HT1080 (cell line): ENCODE results near the gene MRPL28. TPM values are rescaled to one million over a fixed set of nuclear protein-coding genes. Genes with fewer than 3 reads are reported as not detected.
"Not testable (repeated sequence)": the region's sequence is repeated elsewhere in the genome, so short reads cannot be mapped to it uniquely, and the experiment has no call there.

ENCODE experiments used
- DNase-seq: peaks from one replicate; pipeline ENCODE4 v3.0.0-alpha.2; 2015; ENCODE audit warnings: low read depth
- total RNA-seq: library from RNA; depleted of rRNA; stranded (reverse); fragments of >200 nt; shearing (Covaris generic); gene quantifications from 2 replicates; pipeline ENCODE4 v1.2.3, GENCODE V29; 2014

The MRPL28 gene
- total RNA-seq, 1 experiment from 2014 or later = 206 TPM

DNA sequence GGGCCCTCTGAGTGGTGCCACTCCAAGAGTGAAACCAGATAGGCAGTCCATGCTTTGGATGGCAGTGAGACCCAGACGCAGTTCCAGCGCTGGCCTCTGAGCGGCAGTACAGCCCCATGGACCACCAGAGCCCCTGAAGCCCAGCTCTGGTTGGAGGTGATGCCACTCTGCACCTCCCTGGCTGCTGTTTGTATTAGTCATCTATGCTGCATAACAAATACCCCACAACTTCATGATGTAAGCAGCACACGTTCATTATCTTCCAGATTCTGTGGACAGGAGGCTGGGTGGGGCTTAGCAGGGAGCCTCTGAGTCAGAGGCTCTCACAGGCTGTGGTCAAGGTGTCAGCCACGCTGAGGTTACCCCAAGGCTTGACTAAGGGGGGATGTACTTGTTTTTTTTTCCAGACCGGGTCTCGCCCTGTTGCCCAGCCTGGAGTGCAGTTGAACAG lies 21.6 kb upstream of the MRPL28 start:
- peak; percentile 95 for DNase-seq

DNA sequence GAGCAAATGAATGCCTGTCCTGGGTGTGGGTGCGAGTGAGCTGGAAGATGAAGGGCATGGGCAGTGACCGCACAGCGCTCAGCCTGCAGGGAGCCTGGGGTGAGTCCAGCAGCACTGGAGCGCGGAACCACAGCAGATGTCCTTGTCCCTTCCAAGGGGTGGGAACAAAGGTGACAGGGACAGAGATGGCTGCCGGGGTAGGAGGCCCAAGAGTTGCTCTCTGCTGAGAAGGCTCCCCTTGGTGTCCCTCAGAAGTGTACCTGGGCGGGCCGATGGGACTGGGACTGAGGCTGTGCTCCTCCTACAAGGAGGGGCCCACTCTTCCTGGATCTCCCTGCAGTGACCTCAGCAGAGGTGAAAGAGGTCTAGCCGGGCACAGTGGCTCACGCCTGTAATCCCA lies 19.0 kb upstream of the MRPL28 start:
- no peak for DNase-seq

DNA sequence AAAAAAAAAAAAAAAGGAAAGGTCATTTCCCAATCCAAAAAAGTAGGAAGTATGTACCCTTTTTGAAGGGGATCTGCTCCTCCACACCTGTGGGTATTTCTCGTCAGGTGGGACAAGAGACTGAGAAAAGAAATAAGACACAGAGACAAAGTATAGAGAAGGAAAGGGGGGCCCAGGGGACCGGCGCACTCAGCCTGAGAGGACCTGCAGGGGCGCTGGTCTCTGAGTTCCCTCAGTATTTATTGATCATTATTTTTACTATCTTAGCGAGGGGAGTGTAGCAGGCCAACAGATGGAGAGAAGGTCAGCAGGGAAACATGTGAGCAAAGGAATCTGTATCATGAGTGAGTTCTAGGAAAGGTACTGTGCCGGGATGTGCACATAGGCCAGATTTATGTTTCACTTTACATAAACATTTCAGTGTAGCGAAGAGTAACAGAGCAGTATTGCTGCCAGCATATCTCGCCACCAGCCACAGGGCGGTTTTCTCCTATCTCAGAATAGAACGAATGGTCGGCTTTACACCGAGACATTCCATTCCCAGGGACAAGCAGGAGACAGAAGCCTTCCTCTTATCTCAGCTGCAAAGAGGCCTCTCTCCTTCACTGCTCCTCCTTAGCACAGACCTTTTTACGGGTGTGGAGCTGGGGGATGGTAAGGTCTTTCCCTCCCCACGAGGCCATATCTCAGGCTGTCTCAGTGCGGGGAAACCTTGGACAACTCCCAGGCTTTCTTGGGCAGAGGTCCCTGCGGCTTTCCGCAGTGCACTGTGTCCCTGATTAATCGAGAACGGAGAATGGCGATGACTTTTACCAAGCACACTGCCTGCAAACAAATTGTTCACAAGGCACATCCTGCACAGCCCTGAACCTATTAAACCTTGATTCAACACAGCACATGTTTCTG lies 17.7 kb upstream of the MRPL28 start:
- not testable (repeated sequence) for DNase-seq

DNA sequence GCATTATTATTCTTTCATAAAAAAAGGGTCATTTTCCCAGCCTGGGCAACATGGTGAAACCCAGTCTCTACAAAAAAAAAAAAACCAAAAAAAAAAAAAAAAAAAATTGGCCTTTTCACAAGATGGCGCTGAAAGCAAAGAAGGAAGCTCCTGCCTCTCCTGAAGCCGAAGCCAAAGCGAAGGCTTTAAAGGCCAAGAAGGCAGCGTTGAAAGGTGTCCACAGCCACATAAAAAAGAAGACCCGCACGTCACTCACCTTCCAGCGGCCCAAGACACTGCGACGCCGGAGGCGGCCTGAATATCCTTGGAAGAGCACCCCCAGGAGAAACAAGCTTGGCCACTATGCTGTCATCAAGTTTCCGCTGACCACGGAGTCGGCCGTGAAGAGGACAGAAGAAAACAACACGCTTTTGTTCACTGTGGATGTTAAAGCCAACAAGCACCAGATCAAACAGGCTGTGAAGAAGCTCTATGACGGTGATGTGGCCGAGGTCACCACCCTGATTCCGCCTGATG lies 16.4 kb upstream of the MRPL28 start:
- no peak for DNase-seq

DNA sequence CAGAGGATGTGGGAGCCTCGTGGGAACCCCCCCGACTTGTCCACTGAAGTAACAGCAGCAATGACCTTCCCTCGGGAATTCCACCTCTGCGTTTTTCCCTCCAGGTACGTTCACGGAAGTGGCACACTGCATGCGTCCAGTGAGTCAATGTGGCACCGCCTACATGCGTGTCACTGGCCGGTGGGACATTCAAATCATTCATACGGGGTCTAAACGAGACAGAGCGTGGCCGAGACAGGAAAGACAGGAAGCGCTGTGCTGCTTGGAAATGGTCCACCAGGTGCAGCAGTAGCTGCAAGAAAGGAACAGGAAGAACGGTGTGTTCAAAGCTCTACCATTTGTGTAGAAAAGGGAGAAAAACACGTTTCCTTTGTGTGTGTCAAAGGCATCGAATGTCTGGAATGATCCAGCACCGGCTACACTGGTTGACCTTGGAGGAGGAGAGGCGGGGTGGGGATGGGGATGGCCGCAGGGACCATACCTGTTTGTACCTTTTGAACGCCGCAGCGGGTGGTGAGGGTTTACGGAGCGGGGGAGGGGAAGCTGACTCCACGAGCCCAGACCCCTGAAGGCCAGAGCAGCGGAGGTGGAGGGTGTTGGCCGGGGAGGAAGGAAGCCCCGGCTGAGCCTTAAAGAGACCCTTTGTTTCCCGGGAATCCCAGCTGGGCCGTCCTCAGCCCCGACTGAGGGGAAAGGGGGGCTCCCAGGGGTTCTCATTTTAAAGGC lies 13.2 kb upstream of the MRPL28 start:
- DNase-seq = no peak

DNA sequence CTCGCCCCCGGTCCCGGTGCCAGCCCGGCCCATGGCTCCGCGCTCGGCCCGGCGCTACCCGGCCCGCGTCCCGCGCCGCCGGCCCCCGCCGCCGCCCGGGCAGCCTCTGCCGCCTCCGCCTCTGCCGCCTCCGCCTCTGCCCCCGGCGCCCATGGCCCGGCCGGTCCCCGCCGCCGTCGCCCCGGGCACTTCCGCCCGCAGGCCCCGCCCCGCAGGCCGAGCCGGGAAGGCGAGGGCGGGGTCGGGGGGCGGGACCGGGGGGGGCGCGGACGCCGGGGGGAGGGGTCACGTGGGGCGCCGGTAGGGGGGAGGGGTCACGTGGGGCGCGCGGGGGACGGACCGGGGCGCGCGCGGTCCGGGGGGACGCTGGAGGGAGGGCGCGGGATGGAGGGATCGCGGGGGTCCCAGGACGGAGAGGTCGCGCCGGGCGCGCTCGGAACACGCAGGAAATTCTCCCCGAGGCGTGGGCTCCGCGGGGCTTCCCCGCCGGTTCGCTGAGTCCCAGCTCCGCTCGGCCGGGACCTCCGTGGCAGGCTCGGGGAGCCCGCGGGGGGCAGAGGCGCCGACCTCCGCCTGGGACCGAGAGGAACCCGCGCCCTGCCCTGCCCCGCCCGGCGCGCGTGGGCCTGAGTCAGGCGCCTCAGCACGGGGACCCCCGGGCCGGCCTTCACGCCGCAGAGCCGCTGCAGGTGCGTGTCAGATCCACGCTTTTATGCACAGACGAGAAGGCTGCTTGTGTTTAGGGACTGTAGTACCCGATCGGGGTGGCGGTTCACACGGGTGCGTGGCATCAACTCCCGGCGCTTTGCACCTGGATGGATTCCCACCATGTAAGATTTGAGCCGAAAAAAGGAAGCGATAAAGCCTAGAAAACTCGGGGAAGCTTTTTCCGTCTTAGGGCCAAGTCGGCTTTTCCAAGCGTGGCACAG lies 11.7 kb upstream of the MRPL28 start, which contains the start of gene PGAP6:
PGAP6 (minus strand) TSS at position 190 of the 929 bp plus-strand sequence; CDS start at position 33, 157 bp downstream.
- DNase-seq = no peak

DNA sequence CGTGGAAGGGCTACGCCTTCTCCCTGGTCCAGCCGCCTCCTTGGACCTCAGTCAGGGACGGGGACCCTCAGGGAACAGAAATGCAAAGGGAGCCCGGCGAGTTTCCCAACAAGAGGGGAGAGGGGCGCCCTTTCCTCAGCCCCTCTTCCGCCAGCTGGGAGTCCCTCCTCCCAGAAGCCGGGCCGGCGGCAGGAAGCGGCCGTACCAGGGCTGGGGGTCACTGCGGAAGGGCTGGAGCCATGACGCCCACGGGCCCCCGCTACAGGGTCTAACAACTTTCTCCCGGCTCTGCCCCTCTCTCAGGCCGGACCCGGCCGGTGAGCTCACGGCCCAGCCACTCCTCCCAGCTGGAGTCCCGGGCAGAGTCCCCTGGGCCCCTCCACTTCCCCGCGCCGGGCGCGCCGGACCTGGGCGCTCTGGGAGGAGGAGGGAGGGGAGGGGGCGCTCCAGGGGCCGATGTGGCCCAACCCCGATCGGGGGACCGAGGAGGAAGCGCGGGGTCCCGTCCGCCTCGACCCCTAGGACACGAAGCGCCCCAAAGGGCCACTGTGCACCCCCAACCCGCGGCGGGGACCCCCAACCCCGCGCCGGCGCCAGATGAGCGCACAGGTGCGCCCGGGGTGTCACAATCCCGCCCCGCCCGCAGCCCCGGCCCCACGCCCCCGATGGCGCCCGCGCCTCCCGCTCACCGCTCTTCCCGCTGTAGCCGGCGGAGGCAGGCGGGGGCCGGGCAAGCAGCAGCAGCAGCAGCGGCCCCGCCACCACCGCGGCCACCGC lies 10.9 kb upstream of the MRPL28 start:
- no peak for DNase-seq

DNA sequence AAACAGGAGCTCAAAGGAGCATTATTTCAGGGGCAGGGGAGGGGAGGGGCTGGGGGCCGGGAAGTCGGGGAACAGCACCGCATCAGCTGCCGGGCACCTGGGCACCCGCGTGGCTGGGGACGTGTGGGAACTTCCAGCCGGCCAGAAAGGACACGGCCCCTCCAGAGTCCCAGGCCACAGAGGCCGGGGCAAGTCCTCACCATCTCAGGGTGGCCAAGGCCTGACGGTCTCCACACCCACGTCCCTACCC lies 10.3 kb upstream of the MRPL28 start:
- DNase-seq = no peak

DNA sequence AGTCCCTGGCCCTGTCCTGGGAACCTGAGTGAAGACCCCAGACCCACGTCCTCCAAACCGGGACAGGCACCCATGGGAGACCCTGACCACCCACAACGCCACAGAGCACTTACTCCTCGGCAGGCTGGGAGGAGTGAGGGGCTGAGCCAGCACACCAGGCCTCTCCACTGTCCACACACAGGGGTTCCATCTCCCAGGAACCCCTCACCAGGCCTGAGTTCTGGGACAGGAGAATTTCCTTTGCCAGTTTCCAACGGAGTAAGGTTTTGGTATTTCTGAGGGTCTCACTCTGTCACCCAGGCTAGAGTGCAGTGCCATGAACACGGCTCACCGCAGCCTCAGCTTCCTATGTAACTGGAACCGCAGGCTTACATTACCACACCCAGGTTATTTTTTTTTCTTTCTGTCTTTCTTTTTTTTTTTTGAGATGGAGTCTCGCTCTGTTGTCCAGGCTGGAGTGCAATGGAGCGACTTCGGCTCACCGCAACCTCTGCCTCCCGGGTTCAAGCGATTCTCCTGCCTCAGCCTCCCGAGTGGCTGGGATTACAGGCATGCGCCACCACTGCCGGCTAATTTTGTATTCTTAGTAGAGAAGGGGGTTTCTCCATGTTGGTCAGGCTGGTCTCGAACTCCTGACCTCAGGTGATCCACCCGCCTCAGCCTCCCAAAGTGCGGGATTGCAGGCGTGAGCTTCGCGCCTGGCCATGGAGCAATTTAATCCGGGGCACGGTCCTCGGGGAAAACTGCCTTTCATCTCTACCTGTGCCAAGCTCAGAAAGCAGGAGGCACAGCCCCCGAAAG lies 9.8 kb upstream of the MRPL28 start:
- DNase-seq = no peak

DNA sequence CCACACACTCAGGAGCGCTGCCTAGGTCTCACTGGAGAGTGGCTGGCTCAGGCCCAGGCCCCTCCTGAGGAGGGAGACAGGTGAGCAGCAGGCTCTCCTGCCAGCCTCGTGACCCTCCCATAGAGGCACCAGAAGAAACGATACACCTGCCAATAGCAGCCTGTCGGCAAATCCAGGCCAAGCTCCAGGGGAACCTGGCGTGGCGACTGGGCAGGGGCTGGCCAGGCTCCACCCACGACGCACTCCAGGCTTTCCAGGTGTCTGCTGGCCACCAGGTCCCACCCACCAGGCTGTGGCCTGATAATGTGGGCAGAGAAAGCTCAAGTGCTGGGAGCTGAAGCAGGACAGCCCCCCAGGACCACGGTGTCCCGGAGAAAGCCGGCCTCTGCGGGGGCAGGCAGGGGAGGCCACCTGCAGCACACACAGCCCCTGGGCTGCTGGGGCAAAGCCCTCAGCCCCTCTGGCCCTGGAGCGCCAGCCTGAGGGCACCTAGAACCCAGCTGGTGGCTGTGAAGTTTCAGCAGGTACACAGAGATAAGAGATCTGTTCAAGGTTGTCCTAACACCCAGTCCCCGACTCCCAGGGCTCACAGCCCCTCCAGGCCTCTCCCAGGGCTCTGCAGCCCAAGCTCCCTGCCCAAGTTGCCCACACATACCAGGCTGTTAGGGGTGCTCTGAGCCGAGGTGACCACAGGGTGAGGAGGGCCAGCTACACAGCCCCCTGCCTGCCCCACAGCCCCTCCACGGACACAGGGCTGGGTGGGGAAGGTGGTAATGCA lies 9.0 kb upstream of the MRPL28 start:
- no peak for DNase-seq

DNA sequence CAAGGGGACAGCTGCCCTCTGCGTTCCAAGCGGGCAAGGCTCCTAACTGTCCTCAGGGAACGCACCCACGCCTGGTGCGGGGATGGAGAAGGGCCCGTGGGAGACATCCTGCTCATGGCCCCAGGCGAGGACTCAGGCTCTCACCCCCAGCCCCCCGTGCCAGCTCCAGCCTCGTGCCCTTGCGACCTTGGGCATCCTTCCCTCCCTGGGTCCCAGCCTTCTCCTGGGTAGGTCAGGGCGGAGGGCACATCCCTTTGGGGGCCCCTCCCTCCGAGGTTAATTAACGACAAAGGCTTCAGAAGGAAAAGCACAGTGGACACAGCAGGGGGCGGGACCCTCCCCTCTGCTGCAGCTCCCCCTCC lies 8.5 kb upstream of the MRPL28 start:
- no peak for DNase-seq

DNA sequence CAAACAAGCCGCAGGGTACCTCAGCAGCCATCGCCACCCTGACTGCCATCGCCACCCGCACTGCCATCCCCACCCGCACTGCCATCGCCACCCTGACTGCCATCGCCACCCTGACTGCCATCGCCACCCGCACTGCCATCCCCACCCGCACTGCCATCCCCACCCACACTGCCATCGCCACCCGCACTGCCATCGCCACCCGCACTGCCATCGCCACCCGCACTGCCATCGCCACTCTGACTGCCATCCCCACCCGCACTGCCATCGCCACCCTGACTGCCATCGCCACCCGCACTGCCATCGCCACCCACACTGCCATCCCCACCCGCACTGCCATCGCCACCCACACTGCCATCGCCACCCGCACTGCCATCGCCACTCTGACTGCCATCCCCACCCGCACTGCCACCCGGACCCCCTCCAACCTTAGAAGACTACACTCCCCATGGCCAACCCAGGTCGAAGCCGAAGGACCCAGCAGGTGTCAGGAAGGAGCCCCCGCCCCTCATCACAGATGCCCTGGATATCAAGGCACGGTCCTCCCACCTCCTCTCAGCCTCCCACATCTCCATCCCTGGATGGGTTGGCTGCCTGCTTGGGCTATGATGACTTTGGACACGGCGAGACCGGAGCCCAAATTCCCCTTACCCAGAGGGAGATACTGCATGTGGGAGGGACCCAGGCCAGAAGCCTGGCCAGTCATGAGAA lies 7.9 kb upstream of the MRPL28 start:
- DNase-seq = not testable (repeated sequence)

DNA sequence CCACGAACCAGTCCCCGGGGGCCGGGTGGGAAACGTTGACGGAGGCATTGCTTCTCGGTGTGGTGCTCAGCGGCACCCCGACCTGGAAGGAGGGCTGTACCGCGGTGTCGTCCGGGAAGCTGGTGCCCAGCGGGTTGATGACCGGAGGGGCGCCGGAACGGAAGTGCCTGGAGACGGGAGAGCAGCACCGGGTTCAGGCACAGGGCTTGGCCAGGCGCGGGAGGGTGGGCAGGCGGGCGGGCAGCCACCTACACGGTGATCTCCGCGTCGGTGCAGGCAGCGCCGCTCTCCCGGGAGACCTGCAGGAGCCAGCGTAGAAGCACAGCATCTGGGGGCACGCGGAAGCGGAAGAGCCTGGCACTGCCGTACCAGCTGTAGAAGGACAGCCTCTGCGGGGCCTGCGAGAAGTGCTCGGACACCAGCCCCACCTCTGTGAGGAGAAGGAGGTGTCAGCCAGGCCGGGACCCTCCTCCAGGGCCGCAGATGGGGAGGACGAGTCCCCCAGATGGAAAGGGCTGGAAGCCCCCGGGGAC lies 7.1 kb upstream of the MRPL28 start:
- DNase-seq = no peak

DNA sequence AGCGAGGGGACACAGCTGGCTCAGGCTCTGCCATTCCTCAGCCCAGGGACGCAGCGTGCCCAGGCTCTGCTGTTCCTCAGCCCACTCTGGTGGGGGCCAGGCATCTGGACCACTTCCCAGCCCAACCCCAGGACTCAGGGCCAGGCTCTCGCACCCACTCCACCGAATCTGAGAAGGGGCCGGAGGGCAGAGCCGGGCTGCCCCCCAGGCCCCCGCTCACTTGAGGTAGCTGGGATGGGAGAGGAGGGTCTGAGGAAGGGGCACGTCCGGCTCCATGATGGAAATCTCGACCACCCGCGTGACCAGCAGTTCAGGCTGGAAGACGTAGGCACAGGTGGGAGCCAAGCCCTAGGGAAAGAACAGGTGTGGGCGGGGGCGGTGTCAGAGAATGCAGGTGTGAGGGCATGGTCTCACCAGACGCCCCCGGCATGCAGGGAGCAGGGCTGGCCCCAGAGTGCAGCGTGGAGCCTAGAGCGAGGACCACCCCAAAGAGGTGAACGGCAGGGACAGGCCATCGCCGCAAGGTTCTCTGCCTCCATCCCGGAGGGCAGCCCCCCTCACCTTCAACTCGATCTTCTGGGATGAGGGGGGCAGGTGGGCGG lies 6.6 kb upstream of the MRPL28 start:
- DNase-seq = no peak

DNA sequence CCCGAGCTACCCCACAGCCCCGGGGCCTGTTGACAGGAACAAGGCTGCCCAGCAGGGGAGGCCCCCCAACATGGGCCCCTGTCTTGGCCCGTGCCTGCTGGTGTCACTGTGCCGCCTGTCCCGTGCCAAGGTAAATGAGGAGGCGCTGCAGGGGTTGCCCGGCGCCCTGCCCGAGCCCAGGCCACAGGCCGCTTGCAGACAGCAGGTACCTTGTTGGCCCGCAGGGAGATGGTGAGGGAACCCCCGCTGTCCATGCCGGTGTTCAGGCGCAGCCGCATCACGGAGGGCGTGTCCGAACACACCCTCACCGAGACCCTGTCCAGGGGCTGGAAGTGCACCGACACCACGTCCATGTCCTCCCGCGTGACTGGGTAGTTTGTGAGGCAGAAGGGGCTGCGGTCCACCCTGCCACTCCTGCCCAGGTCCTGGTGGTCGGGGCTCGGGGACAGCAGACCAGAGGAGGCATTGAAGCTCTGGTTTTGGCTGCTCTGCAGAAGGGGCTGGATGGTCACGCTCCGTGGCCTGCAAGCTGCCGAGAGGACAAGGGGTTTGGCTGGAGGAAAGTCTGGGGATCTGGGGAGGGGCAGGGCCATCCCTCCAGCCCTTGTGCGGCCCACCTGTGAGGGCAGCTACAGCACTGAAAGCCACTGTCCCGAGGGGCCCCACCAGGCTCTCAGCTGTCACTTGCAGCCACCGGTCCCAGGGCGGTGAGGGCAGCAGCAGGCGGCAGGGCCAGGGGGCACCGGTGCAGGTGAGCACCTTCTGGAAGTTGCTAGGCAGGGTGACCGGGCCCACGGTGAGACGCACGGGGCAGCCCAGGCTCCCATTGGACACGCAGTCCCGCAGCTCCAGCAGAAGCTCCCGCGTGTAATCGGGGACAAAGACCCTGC lies 5.8 kb upstream of the MRPL28 start:
- no peak for DNase-seq

DNA sequence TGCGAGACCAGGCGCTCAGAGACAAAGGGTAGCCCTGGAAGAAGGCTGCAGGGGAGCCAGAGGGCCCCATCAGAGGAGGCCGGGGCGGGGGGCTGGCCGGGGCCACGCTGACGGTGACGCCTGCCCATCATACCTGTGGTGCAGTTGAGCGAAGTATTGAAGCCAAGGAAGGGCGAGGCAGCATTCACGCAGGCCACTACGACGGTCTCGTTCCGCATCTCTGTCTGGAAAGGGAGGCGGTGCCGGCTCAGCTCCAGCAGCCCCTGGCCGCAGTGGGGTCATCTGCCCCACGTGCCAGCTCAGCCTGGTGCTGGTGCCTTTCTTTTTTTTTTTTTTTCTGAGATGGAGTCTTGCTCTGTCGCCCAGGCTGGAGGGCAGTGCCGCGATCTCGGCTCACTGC lies 4.9 kb upstream of the MRPL28 start:
- DNase-seq = no peak

DNA sequence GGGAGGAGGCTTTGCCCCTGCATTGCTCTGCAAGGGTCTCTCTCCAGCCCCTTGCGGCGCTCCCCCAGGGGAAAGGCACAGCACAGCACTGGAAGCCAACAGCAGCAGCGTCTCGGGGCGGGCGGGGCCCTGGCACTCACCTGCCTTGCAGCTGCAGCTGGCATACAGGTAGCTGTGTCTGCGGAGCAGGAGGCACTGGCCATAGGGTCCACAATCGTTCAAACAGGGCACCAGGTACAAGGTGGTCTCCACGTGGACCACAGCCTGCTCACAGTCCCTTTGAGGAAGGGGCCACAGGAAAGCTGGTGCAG lies 4.2 kb upstream of the MRPL28 start:
- DNase-seq = no peak
